CD4-positive, alpha-beta T cell treated with Interleukin-4 for 4 hours (primary cell): ENCODE data around the gene KLK13.

ENCODE experiments used
- DNase-seq: peaks from one replicate; pipeline ENCODE4 v3.0.0-alpha.2; 2020

Gene KLK13

GRCh38 chr19:51091895-51092873 lies 27.3 kb upstream of the KLK13 start:
- no peak for DNase-seq

- DNase-seq: no peak
These were observed 26.2 kb upstream of the KLK13 start for GRCh38 chr19:51091126-51091525.

- DNase-seq: no peak
These were observed 25.6 kb upstream of the KLK13 start for GRCh38 chr19:51090471-51090870.

- no peak for DNase-seq
These were observed 24.9 kb upstream of the KLK13 start for GRCh38 chr19:51089786-51090185.

GRCh38 chr19:51086153-51086850 lies 21.4 kb upstream of the KLK13 start:
- no peak for DNase-seq

GRCh38 chr19:51084505-51084904 lies 19.6 kb upstream of the KLK13 start:
- no peak for DNase-seq

- DNase-seq: no peak
These were observed 18.9 kb upstream of the KLK13 start for GRCh38 chr19:51083783-51084182.

- no peak for DNase-seq
These were observed 18.3 kb upstream of the KLK13 start for GRCh38 chr19:51083181-51083580.

GRCh38 chr19:51082611-51083010 lies 17.7 kb upstream of the KLK13 start, which contains the start of gene KLK14:
KLK14 (minus strand) TSS chr19:51082887; CDS start chr19:51082614, 273 bp downstream.
- no peak for DNase-seq

- no peak for DNase-seq
These were observed 16.6 kb upstream of the KLK13 start for GRCh38 chr19:51081476-51081875.

- no peak for DNase-seq
These were observed 14.7 kb upstream of the KLK13 start for GRCh38 chr19:51079481-51080110.

- DNase-seq: no peak
These were observed 13.8 kb upstream of the KLK13 start for GRCh38 chr19:51078731-51079130.

- DNase-seq: no peak
These were observed 13.2 kb upstream of the KLK13 start for GRCh38 chr19:51078104-51078503.

- no peak for DNase-seq
These were observed 11.8 kb upstream of the KLK13 start for GRCh38 chr19:51076631-51077213.

GRCh38 chr19:51075998-51076397 lies 11.1 kb upstream of the KLK13 start:
- no peak for DNase-seq

- no peak for DNase-seq
These were observed 6.2 kb upstream of the KLK13 start for GRCh38 chr19:51071095-51071405.

- DNase-seq: no peak
These were observed 5.6 kb upstream of the KLK13 start for GRCh38 chr19:51070334-51071094.

GRCh38 chr19:51066393-51067186 lies 1.7 kb upstream of the KLK13 start:
- no peak for DNase-seq

GRCh38 chr19:51065221-51065960 lies 499 bp upstream of the KLK13 start:
- DNase-seq: no peak

- no peak for DNase-seq
These were observed 1.2 kb downstream of the KLK13 start for GRCh38 chr19:51063664-51064063.

GRCh38 chr19:51060973-51061372 lies 3.9 kb downstream of the KLK13 start:
- DNase-seq: no peak
